ENCODE results near the gene DOK5.

The DOK5 gene

DNA sequence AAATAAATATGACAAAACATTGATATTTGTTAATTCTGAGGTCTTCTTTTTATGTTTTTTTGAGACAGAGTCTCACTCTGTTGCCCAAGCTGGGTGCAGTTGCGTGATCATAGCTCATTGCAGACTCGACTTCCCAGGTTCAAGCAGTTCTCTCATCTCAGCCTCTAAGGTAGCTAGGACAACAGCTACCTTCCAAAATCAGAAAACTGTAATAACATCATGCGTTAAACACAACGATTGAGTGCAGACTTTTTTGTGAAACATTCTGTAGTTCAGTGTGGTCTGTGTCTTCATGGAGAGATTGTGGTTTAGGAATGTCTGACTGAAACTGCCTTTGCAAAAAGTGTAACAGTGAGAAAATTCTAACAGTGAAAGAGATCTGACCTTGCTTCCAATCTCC lies 16.1 kb upstream of the DOK5 start:
- Histone ChIP-seq H3K9me3 (replicated peaks in 1 of 2; ENCODE audit: control insufficient read depth in 2 of 2, insufficient read depth in 1 of 2, low read depth in 1 of 2, low read length in 2 of 2) (no peaks in the 10 kb centered on the region), H4K91ac (ENCODE audit: low read depth, low read length, poor library complexity) (no peak overlapping the region), H3K18ac (ENCODE audit: low read length) (no peak overlapping the region), H3K27ac (replicated peaks; ENCODE audit: low read length) (no peak overlapping the region), H3K4ac (ENCODE audit: low read length) (no peak overlapping the region), H3K4me3 (ENCODE audit: low read length in 2 of 2) (no peak overlapping the region), H3K23ac (ENCODE audit: low read depth, low read length, poor library complexity) (no peak overlapping the region), H3K79me1 (ENCODE audit: low read depth, low read length) (no peaks in the 10 kb centered on the region), H3K4me2 (ENCODE audit: insufficient read depth, low read length, poor library complexity, severe bottlenecking) (no peak overlapping the region), H2BK5ac (ENCODE audit: low read length) (no peak overlapping the region), H3K4me1 (ENCODE audit: control insufficient read depth in 2 of 2, insufficient read depth in 1 of 2, low read depth in 1 of 2, low read length in 2 of 2) (no peaks in the 10 kb centered on the region), H2BK120ac (ENCODE audit: low read depth, low read length) (no peak overlapping the region), H3K27me3 (ENCODE audit: control insufficient read depth in 3 of 3, insufficient read depth in 3 of 3, low read depth in 1 of 3, low read length in 3 of 3) (no peaks in the 10 kb centered on the region), H2AFZ (ENCODE audit: low read length) (no peak overlapping the region), H3K14ac (ENCODE audit: low read length) (no peak overlapping the region), H2AK5ac (ENCODE audit: low read depth, low read length) (no peak overlapping the region), H4K8ac (ENCODE audit: low read depth, low read length) (no peak overlapping the region), H3K36me3 (replicated peaks in 1 of 2; ENCODE audit: control insufficient read depth in 2 of 2, insufficient read depth in 2 of 2, low read length in 2 of 2) (no peaks in the 10 kb centered on the region), H2BK15ac (ENCODE audit: low read length) (no peak overlapping the region), H2BK12ac (ENCODE audit: low read length) (no peak overlapping the region), H3K9ac (ENCODE audit: low read depth, low read length, poor library complexity) (no peak overlapping the region)
- no CpG with 5 or more reads among the region's 4 CpGs for WGBS, 2 donors (ENCODE audit: extremely low coverage in 2 of 2, insufficient read length in 2 of 2, insufficient replicate concordance in 1 of 2)
- DNase-seq (ENCODE audit: low spot score), result no peak

DNA sequence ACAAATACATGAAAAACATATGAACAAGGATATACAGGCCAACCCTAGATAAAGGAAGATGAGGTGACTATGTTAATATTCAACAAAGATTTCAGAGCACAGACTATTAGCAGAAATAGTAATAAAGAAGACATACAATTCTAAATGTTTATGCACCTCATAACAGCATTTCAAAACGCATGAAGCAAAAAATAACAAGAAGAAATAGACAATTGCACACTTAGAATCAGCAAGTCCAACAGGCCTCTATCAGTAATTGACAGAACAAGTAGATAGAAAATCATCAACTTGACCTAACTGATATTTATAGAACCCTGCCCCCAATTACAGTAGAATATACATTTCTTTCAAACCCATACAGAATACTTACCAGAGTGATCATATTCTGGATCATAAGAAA lies 11.4 kb upstream of the DOK5 start:
- Histone ChIP-seq H3K79me1 (ENCODE audit: low read depth, low read length) (no peaks in the 10 kb centered on the region), H3K4me1 (ENCODE audit: control insufficient read depth in 2 of 2, insufficient read depth in 1 of 2, low read depth in 1 of 2, low read length in 2 of 2) (no peaks in the 10 kb centered on the region), H3K27ac (replicated peaks; ENCODE audit: low read length) (no peak overlapping the region), H3K36me3 (replicated peaks in 1 of 2; ENCODE audit: control insufficient read depth in 2 of 2, insufficient read depth in 2 of 2, low read length in 2 of 2) (no peaks in the 10 kb centered on the region), H3K4ac (ENCODE audit: low read length) (no peak overlapping the region), H2BK15ac (ENCODE audit: low read length) (no peak overlapping the region), H2AFZ (ENCODE audit: low read length) (no peak overlapping the region), H4K8ac (ENCODE audit: low read depth, low read length) (no peak overlapping the region), H3K18ac (ENCODE audit: low read length) (no peak overlapping the region), H3K9ac (ENCODE audit: low read depth, low read length, poor library complexity) (no peak overlapping the region), H2AK5ac (ENCODE audit: low read depth, low read length) (no peak overlapping the region), H2BK5ac (ENCODE audit: low read length) (no peak overlapping the region), H3K23ac (ENCODE audit: low read depth, low read length, poor library complexity) (no peak overlapping the region), H3K9me3 (replicated peaks in 1 of 2; ENCODE audit: control insufficient read depth in 2 of 2, insufficient read depth in 1 of 2, low read depth in 1 of 2, low read length in 2 of 2) (no peaks in the 10 kb centered on the region), H2BK120ac (ENCODE audit: low read depth, low read length) (no peak overlapping the region), H3K14ac (ENCODE audit: low read length) (no peak overlapping the region), H2BK12ac (ENCODE audit: low read length) (no peak overlapping the region), H4K91ac (ENCODE audit: low read depth, low read length, poor library complexity) (no peak overlapping the region), H3K4me3 (ENCODE audit: low read length in 2 of 2) (no peak overlapping the region), H3K4me2 (ENCODE audit: insufficient read depth, low read length, poor library complexity, severe bottlenecking) (no peak overlapping the region), H3K27me3 (ENCODE audit: control insufficient read depth in 3 of 3, insufficient read depth in 3 of 3, low read depth in 1 of 3, low read length in 3 of 3) (peaks cover 0 to 7% (median 0%) of the 10 kb centered on the region in 3 experiments)
- DNase-seq (ENCODE audit: low spot score), result no peak
- no CpG with 5 or more reads among the region's 1 CpG for WGBS, 2 donors (ENCODE audit: extremely low coverage in 2 of 2, insufficient read length in 2 of 2, insufficient replicate concordance in 1 of 2)

DNA sequence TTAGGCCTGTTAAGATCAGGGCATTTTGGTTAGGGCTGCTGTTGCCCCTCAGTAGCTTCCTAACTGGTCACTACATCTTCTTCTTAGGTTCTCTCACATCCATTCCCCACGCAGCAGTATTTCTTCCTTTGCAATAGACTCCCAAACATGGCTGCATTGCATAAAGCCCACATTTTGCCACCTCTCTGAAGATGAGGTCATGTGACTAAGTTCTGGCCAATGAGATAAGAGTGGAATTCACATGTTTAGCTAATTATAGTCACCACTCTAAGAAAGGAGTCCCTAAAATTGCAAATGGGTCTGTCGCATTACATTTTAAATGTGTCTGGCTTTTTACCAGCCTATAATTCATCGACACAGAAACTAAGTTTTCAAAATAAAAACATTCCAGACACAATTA lies 9.3 kb upstream of the DOK5 start:
- H3K9me3 ChIP-seq (replicated peaks in 1 of 2; ENCODE audit: control insufficient read depth in 2 of 2, insufficient read depth in 1 of 2, low read depth in 1 of 2, low read length in 2 of 2), result no peaks in the 10 kb centered on the region
- no peak overlapping the region for H3K18ac ChIP-seq (ENCODE audit: low read length)
- H3K23ac ChIP-seq (ENCODE audit: low read depth, low read length, poor library complexity), result no peak overlapping the region
- no CpG with 5 or more reads among the region's 3 CpGs for WGBS, 2 donors (ENCODE audit: extremely low coverage in 2 of 2, insufficient read length in 2 of 2, insufficient replicate concordance in 1 of 2)
- no peak overlapping the region for H2BK12ac ChIP-seq (ENCODE audit: low read length)
- H3K4me3 ChIP-seq (ENCODE audit: low read length in 2 of 2), result no peak overlapping the region
- H3K4ac ChIP-seq (ENCODE audit: low read length), result no peak overlapping the region
- DNase-seq (ENCODE audit: low spot score), result no peak
- no peak overlapping the region for H4K8ac ChIP-seq (ENCODE audit: low read depth, low read length)
- no peak overlapping the region for H2AK5ac ChIP-seq (ENCODE audit: low read depth, low read length)
- H3K9ac ChIP-seq (ENCODE audit: low read depth, low read length, poor library complexity), result no peak overlapping the region
- H3K79me1 ChIP-seq (ENCODE audit: low read depth, low read length), result no peaks in the 10 kb centered on the region
- peak overlapping the region; percentile 39 for H2AFZ ChIP-seq (ENCODE audit: low read length)
- no peak overlapping the region for H3K27ac ChIP-seq (replicated peaks; ENCODE audit: low read length)
- no peak overlapping the region for H2BK120ac ChIP-seq (ENCODE audit: low read depth, low read length)
- no peak overlapping the region for H2BK5ac ChIP-seq (ENCODE audit: low read length)
- no peaks in the 10 kb centered on the region for H3K36me3 ChIP-seq (replicated peaks in 1 of 2; ENCODE audit: control insufficient read depth in 2 of 2, insufficient read depth in 2 of 2, low read length in 2 of 2)
- no peak overlapping the region for H2BK15ac ChIP-seq (ENCODE audit: low read length)
- H3K4me1 ChIP-seq (ENCODE audit: control insufficient read depth in 2 of 2, insufficient read depth in 1 of 2, low read depth in 1 of 2, low read length in 2 of 2), result no peaks in the 10 kb centered on the region
- H3K27me3 ChIP-seq (ENCODE audit: control insufficient read depth in 3 of 3, insufficient read depth in 3 of 3, low read depth in 1 of 3, low read length in 3 of 3), result peaks cover 0 to 9% (median 0%) of the 10 kb centered on the region in 3 experiments
- H4K91ac ChIP-seq (ENCODE audit: low read depth, low read length, poor library complexity), result no peak overlapping the region
- H3K4me2 ChIP-seq (ENCODE audit: insufficient read depth, low read length, poor library complexity, severe bottlenecking), result no peak overlapping the region
- no peak overlapping the region for H3K14ac ChIP-seq (ENCODE audit: low read length)

DNA sequence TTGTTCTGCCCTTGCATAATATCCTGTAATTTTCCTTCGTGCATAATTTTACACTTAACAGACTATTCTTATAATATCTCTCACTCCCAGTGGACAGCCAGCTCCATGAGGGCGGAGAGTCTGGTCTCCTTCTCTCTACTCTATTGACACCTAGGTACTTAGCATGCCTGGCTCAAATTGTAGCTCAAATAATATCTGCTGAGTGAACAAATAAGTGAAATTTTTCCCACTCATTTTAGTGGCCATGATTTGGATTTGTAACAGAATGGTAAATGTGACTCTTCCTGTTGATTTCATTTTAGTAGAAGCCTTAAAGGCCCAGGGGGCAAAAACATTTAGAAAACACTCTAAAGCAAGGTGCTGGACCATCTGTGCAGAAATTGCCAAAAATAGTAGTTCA lies 7.8 kb upstream of the DOK5 start:
- H2BK5ac ChIP-seq (ENCODE audit: low read length), result no peak overlapping the region
- H2AK5ac ChIP-seq (ENCODE audit: low read depth, low read length), result no peak overlapping the region
- no peaks in the 10 kb centered on the region for H3K79me1 ChIP-seq (ENCODE audit: low read depth, low read length)
- WGBS, 2 donors (ENCODE audit: extremely low coverage in 2 of 2, insufficient read length in 2 of 2, insufficient replicate concordance in 1 of 2), result no CpG with 5 or more reads among the region's 2 CpGs
- H3K4ac ChIP-seq (ENCODE audit: low read length), result no peak overlapping the region
- no peak overlapping the region for H3K18ac ChIP-seq (ENCODE audit: low read length)
- no peak overlapping the region for H2AFZ ChIP-seq (ENCODE audit: low read length)
- no peak overlapping the region for H3K4me2 ChIP-seq (ENCODE audit: insufficient read depth, low read length, poor library complexity, severe bottlenecking)
- H2BK15ac ChIP-seq (ENCODE audit: low read length), result no peak overlapping the region
- H4K8ac ChIP-seq (ENCODE audit: low read depth, low read length), result no peak overlapping the region
- no peaks in the 10 kb centered on the region for H3K4me1 ChIP-seq (ENCODE audit: control insufficient read depth in 2 of 2, insufficient read depth in 1 of 2, low read depth in 1 of 2, low read length in 2 of 2)
- no peak overlapping the region for H3K9ac ChIP-seq (ENCODE audit: low read depth, low read length, poor library complexity)
- no peak overlapping the region for H3K14ac ChIP-seq (ENCODE audit: low read length)
- no peak overlapping the region for H2BK12ac ChIP-seq (ENCODE audit: low read length)
- H3K4me3 ChIP-seq (ENCODE audit: low read length in 2 of 2), result no peak overlapping the region
- peaks cover 0 to 16% (median 0%) of the 10 kb centered on the region in 3 experiments for H3K27me3 ChIP-seq (ENCODE audit: control insufficient read depth in 3 of 3, insufficient read depth in 3 of 3, low read depth in 1 of 3, low read length in 3 of 3)
- no peak overlapping the region for H4K91ac ChIP-seq (ENCODE audit: low read depth, low read length, poor library complexity)
- no peaks in the 10 kb centered on the region for H3K36me3 ChIP-seq (replicated peaks in 1 of 2; ENCODE audit: control insufficient read depth in 2 of 2, insufficient read depth in 2 of 2, low read length in 2 of 2)
- H3K27ac ChIP-seq (replicated peaks; ENCODE audit: low read length), result no peak overlapping the region
- no peak overlapping the region for H2BK120ac ChIP-seq (ENCODE audit: low read depth, low read length)
- no peak overlapping the region for H3K23ac ChIP-seq (ENCODE audit: low read depth, low read length, poor library complexity)
- H3K9me3 ChIP-seq (replicated peaks in 1 of 2; ENCODE audit: control insufficient read depth in 2 of 2, insufficient read depth in 1 of 2, low read depth in 1 of 2, low read length in 2 of 2), result no peaks in the 10 kb centered on the region
- no peak for DNase-seq (ENCODE audit: low spot score)

All from neuronal stem cell (in vitro differentiated cells).